OCI-LY7 (cell line): ENCODE measurements around the gene UQCR10. TPM values are rescaled to one million over a fixed set of nuclear protein-coding genes. Genes with fewer than 3 reads are reported as not detected.

Source experiments
- BruUV-seq: library from RNA; stranded (reverse); fragments of 400-500 nt; replicated peaks from 2 replicates; lab custom pipeline; 2021; lab: Mats Ljungman, UMichigan
- CTCF ChIA-PET: fragments of 300-600 bp; sonication (Branson Sonifier 250); formaldehyde crosslinking; loops from one replicate; lab custom pipeline; 2022; ENCODE audit warnings: antibody characterized with exemption; ENCODE audit not compliant: unreplicated experiment; lab: Charles Lee
- POLR2A ChIA-PET: fragments of 300-600 bp; sonication (Branson Sonifier 250); formaldehyde crosslinking; loops from one replicate; lab custom pipeline; 2022; ENCODE audit warnings: antibody characterized with exemption; lab: Charles Lee
- DNase-seq: peaks from one replicate; pipeline ENCODE4 v3.0.0-alpha.2; 2015; ENCODE audit warnings: low spot score
- H2AFZ ChIP-seq: fragments of 200-600 bp; sonication (generic), shearing (Covaris generic); 2 replicates; pipeline ENCODE4 v1.6.1; 2014; ENCODE audit warnings: mild to moderate bottlenecking, antibody characterized with exemption, low read length, moderate library complexity
- H3K27ac ChIP-seq: fragments of 200-600 bp; sonication (generic); 2 replicates; pipeline ENCODE4 v1.5.1; 2014; ENCODE audit warnings: mixed run types, low read depth, mild to moderate bottlenecking, moderate library complexity, low read length, inconsistent platforms; ENCODE audit not compliant: poor library complexity, severe bottlenecking
- H3K36me3 ChIP-seq: fragments of 200-600 bp; sonication (generic); 2 replicates; pipeline ENCODE4 v1.6.1; 2014; ENCODE audit warnings: mild to moderate bottlenecking, antibody characterized with exemption, low read length, moderate library complexity, mixed read lengths; ENCODE audit not compliant: insufficient read depth
- H3K4me1 ChIP-seq: fragments of 200-600 bp; sonication (generic); 2 replicates; pipeline ENCODE4 v1.5.1; 2014; ENCODE audit warnings: mild to moderate bottlenecking, low read length; ENCODE audit not compliant: insufficient read depth, poor library complexity, severe bottlenecking
- H3K4me2 ChIP-seq: fragments of 200-600 bp; sonication (generic); 2 replicates; pipeline ENCODE4 v1.6.1; 2014; ENCODE audit warnings: mild to moderate bottlenecking, low read length
- H3K4me3 ChIP-seq: fragments of 200-600 bp; sonication (generic); 2 replicates; pipeline ENCODE4 v1.5.1; 2014; ENCODE audit warnings: mild to moderate bottlenecking, low read depth, low read length; ENCODE audit not compliant: poor library complexity, severe bottlenecking
- H3K79me2 ChIP-seq: fragments of 200-600 bp; sonication (generic); 2 replicates; pipeline ENCODE4 v1.6.1; 2016; ENCODE audit warnings: low read depth, mild to moderate bottlenecking, low read length, moderate library complexity, mixed read lengths; ENCODE audit not compliant: insufficient read depth
- H3K9me2 ChIP-seq: fragments of 200-600 bp; sonication (generic); 2 replicates; pipeline ENCODE4 v1.6.1; 2016; ENCODE audit warnings: mild to moderate bottlenecking, low read length, mixed read lengths; ENCODE audit not compliant: insufficient read depth
- H3K9me3 ChIP-seq: fragments of 200-600 bp; sonication (generic); 2 replicates; pipeline ENCODE4 v1.6.1; 2014; ENCODE audit warnings: mild to moderate bottlenecking, mixed run types, low read length, mixed read lengths
- H4K20me1 ChIP-seq: fragments of 200-600 bp; sonication (generic); 2 replicates; pipeline ENCODE4 v1.6.1; 2014; ENCODE audit warnings: mild to moderate bottlenecking, antibody characterized with exemption, low read length, moderate library complexity, mixed read lengths; ENCODE audit not compliant: insufficient read depth
- EZH2phosphoT487 ChIP-seq: fragments of 200-600 bp; sonication (generic); IDR thresholded peaks from 2 replicates; pipeline ENCODE4 v1.6.1; 2018; ENCODE audit warnings: low read depth, borderline replicate concordance, mild to moderate bottlenecking, mixed run types, antibody characterized with exemption, low read length, moderate library complexity, mixed read lengths
- intact Hi-C: fragments of 100-400 bp; cut with micrococcal nuclease; formaldehyde crosslinking; loops from one replicate; pipeline ENCODE4 v1.10.0; 2022; ENCODE audit not compliant: unreplicated experiment
- total RNA-seq, 2 experiments: library from RNA; depleted of rRNA in 1 of 2; stranded (reverse); fragments of >200 nt in 1 of 2; shearing (Covaris generic) in 1 of 2; gene quantifications; 2 replicates each; pipeline ENCODE4 v1.2.3, GENCODE V29; 2014 to 2022
- TF ChIP-seq, protein P1 (sequence below): fragments of 200-600 bp; sonication (generic); conservative IDR thresholded peaks from 2 replicates; pipeline ENCODE4 v1.5.1; 2014; ENCODE audit warnings: mild to moderate bottlenecking, antibody characterized with exemption, low read length, moderate library complexity, mixed read lengths

The UQCR10 gene
- total RNA-seq, 2 experiments from 2014 or later, result 104 to 108 TPM

DNA sequence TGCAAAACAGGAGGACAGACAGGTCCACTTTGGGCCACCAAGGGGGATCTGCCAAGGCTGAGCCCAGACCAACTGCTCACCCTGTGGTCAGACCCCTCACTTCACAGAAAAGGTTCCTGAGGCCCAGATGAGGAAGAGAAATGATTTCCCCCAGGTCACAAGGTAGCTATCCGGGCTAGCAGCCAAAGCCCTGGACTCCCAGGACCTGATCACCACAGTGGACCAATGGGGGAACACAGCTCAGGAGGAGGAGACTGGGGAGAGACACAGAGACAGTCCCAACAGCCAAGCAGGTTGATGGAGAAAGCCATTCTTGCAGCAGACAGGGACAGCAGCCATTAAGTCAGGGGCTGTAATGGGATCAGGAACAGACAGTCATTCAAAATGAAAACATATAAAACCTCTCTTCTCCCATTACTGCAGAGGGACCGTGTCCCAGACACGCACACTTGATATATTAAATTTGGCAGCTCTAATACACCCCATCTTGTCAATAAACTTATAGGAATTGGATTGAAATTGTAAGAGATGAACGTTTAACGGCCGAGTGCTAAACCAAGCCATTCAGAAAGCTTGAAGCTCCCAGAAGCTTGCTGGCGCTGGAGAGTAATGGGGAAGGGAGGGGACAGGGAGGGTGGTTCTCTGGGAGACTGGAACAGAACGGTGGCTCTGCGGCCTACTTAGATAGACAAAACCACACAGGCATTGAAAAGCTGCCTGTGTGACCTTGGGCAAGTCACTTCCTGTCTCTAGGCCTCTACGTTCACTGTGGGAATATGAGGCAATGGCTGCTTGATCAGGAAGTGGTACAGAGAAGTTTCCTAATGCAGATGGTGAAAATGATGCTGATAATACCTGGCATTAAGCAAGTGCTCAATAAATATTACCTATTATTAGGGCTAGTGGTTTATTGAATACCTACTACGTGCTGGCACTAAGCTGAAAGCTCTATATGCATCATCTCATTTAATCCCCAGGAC lies 16.3 kb upstream of the UQCR10 start:
- CTCF ChIA-PET, result no interaction called here
- Histone ChIP-seq H4K20me1 (no peaks in the 10 kb centered on the region), H3K4me1 (no peaks in the 10 kb centered on the region), H3K4me2 (no peak overlapping the region), H3K9me3 (no peaks in the 10 kb centered on the region), H3K79me2 (no peaks in the 10 kb centered on the region), H2AFZ (no peak overlapping the region), H3K9me2 (no peaks in the 10 kb centered on the region), H3K4me3 (no peak overlapping the region), H3K27ac (no peak overlapping the region), H3K36me3 (no peaks in the 10 kb centered on the region)
- POLR2A ChIA-PET, result interaction anchor here (0.6 kb wide), 1 partner anchor 169 kb away, joined by 5 read pairs; no protein-coding TSS in a partner anchor
- peak; percentile 12 for DNase-seq
- TF ChIP-seq, protein P1, sequence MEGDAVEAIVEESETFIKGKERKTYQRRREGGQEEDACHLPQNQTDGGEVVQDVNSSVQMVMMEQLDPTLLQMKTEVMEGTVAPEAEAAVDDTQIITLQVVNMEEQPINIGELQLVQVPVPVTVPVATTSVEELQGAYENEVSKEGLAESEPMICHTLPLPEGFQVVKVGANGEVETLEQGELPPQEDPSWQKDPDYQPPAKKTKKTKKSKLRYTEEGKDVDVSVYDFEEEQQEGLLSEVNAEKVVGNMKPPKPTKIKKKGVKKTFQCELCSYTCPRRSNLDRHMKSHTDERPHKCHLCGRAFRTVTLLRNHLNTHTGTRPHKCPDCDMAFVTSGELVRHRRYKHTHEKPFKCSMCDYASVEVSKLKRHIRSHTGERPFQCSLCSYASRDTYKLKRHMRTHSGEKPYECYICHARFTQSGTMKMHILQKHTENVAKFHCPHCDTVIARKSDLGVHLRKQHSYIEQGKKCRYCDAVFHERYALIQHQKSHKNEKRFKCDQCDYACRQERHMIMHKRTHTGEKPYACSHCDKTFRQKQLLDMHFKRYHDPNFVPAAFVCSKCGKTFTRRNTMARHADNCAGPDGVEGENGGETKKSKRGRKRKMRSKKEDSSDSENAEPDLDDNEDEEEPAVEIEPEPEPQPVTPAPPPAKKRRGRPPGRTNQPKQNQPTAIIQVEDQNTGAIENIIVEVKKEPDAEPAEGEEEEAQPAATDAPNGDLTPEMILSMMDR, result no peak
- BruUV-seq, result no TSS peak
- intact Hi-C loops, result no loop called here

DNA sequence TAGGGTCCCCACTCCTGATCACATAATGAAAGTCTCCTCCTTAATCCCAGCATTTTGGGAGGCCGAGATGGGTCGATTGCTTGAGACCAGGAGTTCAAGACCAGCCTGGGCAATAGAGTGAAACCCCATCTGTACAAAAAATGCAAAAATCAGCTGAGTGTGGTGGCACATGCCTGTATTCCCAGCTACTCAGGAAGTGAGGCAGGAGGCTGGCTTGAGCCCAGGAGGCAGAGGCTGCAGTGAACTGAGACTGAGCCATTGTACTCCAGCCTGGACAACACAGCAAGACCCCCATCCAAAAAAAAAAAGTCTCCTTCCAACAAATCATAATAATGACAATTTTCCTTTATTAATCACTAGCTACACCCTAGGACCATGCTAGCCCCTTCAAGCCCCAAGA lies 15.5 kb upstream of the UQCR10 start:
- no peak for TF ChIP-seq EZH2phosphoT487
- TF ChIP-seq, protein P1, result no peak
- Histone ChIP-seq H4K20me1 (no peaks in the 10 kb centered on the region), H3K4me3 (no peak overlapping the region), H3K4me1 (no peaks in the 10 kb centered on the region), H3K4me2 (no peak overlapping the region), H3K9me3 (no peaks in the 10 kb centered on the region), H3K36me3 (no peaks in the 10 kb centered on the region), H3K79me2 (no peaks in the 10 kb centered on the region), H2AFZ (no peak overlapping the region), H3K27ac (no peak overlapping the region), H3K9me2 (no peaks in the 10 kb centered on the region)
- no TSS peak for BruUV-seq
- CTCF ChIA-PET, result no interaction called here
- intact Hi-C loops, result no loop called here
- POLR2A ChIA-PET, result interaction anchor here (0.6 kb wide), 1 partner anchor 169 kb away, joined by 5 read pairs; no protein-coding TSS in a partner anchor
- DNase-seq, result no peak
